Activated CD8-positive, alpha-beta memory T cell treated with anti-CD3 and anti-CD28 coated beads, Interleukin-2, amount 50 U/mL, for 24 hours (primary cell): ENCODE measurements around the gene PRR18.

ENCODE experiments used
- DNase-seq: peaks from one replicate; pipeline ENCODE4 v3.0.0-alpha.2; 2020; ENCODE audit errors: extremely low read depth

Gene PRR18

DNA sequence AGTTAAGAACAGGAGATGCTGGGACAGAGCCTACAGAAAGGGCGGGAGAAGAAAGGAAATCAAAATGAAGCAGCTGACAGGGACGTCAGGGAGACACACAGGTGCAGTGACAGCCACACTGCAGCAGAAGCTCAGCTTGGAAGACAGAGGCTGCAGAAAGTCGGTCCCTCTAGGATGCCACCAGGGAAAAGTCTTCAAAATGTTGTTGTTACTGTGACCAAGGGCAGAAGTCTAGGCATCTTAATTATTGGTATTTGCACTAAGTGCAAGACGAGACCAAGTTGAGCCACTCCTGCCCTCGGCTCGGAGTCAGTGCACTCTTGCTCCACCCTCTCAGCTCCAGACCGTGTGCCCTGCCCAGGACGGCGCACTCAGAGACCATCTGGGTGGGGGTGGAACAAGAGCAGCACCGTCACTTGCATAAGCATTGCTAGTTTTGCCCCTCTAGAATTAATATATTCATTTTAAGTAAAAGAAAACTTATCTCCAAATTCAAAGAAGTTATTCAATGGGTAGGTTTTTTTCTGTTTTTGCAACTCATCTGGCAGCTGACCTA, 2.6 kb downstream of the PRR18 start:
- DNase-seq: no peak

DNA sequence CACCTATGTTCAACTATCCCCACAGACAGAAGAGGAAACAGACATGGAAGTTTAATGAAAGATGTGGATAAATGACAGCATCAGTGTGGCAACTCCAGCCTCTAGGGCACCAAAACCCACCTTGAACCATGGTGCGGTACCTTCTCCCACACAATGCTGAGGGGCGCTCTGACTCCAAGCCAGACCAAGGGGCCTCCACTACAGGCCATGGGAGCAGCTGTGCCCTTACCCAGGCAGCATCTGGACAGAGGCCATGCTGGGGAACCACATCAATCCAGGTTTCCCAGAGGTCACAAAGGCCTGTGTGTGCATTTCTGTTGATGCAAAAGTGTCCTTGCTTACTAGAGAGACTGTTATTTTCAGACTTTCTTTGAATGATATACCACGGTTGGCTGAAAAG, 4.1 kb downstream of the PRR18 start:
- DNase-seq: no peak

DNA sequence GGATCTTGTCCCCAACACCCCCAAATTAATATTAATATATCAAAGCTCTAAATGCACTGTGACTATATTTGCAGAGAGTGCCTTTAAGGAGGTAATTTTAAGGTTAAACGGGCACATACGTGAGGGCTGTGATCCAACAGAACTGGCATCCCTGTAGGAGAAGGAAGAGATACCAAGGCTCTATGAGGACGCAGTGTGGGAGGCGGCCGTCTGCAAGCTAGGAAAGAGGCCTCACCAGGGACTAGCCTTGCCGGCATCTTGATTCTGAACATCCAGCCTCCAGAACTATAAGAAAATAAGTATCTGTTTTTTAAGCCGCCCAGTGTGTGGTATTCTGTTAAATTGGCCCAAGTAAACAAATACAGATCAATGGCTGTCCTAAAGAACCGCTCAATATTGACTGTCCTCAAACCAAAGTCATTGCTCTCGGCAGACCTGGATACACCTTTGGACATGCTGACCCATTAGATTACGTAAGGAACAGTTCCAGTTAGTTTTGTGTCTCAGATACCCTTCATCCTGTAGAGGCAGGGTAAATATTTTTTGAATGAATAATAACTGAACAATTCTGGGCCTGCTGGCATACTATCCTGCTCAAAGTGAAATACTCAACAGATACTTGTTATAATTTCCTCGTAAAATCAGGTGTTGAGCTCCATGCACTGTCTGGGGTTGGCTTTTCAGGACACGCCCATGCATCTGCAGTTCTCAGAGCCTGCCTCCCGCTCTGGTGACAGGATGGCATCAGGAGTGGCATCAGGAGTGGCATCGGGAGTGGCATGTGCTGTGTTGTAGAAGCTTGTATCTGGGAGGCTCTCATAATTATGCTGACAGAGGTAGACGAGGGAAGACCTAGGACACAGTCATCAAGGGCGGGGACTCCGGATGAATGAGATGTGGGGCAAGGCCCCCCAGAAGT, 6.3 kb downstream of the PRR18 start:
- DNase-seq: no peak

DNA sequence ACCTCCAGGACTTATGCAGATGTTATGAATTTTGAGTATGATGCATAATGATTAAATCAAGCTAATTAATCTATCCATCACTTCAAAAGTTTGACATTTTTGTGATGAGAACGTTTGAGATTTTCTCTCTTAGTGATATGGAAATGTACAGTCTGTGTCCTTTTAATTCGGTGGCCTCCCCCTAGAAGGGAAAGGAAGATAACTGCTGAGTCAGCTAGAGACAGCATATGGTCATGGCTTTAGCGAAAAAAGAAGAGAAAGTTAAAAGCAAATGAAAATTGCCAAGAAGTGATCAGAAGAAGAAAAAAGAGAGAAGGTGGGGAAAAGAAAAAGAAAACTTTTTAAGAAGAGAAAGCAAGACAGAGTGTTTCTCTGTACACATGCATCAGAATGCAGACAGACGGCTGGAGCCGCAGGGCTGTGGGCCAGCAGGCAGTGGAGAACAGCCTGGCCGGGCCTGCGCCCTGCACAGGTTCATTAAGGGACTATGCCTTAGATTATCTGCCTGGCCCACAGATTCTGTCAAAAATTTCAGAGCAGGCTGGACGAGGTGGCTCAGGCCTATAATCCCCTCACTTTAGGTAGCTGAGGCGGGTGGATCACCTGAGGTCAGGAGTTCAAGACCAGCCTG, 7.7 kb downstream of the PRR18 start:
- no peak for DNase-seq

DNA sequence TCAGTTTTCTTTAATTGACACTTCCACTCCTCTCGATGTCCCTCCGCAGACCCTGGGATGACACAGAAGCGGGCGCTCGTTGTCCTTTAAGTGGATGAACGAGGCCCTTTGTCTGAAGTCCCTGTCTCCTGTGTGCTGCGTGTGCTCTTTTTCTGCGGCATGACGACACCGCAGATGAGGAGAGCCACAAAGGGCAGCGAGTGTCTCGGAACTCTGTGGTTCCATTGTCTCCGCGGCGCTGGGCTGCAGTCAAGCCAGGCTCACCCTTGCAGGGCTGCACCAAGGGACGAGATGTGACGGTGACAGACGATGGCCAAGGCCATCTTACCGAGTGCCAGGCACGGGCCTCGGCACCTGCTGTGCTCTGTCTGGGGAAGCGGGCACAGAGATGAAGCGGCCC, 10.6 kb downstream of the PRR18 start:
- DNase-seq: no peak

DNA sequence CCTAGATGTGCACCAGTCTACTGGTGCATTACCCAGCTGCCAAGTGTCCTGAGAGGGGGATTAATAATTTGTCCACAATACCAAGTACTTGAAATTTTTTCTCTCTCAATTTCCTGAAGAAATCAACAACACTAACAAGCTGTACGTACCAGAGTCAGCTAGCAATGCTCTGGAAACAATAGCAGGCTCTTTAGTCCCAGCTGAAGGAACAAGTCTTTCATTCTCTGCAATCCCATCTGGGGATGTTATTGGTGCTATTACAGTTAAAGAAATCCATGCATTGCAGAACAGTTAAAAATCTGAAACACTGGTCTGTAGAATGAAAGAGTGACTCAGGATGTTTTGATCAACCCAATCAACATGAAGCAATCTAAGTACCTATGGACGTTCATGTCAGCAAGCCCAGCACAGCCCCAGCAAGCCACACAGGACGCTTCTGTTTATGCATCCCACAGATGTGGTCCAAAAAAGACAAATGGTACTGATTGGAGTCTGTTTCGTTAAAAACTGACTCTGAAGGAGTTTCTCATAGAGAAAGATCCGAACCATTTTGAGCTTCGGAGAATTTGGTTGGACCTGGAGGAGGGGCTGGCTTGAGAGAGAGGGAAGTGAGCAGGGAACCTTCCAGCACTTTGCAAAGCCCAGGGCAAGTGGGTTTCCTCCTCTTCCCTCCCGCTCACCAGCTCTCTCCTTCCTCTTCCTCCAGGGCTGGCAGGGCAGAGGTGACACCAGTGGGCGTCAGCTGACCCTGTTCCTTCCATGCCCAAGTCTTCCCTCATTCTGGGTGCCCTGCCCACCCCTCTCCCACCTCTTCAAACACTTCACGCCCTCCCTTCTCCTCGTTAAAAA, 11.9 kb downstream of the PRR18 start:
- DNase-seq: no peak

DNA sequence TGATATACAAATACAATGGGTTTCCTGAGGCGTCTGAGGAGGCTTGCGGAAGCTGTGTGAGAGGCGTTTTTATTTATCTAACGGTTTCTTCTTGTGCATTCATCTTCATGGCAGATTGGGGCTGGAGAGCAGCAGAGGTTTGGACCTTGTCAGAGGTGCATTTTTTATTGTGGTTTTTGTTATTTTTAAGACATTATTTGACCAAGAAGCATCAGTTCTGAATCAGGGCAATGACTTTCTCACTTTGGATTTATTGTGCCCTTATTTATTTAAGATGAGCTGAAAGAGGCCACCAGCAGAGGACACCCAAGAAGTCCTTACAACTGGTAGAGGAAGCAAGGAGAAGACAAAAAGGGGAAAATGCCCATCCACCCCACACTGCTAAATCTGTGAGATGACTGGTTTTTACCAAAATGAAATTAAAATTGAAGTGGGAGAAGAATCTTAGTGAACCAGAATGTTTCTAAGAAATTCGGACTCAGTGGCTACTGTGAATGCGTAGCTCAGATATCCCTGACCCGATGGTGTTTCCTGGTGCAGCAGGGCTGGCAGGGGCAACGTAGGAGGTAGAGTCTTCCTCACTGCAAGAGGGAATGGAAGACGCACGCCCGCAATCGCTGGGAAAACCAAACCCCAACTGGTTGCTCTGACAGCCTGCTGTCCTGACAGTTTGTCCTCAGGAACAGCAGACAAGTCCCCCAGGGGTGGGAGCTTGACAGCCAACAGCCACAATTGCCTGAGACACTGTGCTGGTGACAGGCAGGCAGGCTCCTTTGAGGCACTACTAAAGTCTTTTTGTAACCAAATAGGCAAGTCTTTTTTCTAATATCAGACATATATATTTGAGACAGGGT, 14.2 kb downstream of the PRR18 start:
- DNase-seq: no peak

DNA sequence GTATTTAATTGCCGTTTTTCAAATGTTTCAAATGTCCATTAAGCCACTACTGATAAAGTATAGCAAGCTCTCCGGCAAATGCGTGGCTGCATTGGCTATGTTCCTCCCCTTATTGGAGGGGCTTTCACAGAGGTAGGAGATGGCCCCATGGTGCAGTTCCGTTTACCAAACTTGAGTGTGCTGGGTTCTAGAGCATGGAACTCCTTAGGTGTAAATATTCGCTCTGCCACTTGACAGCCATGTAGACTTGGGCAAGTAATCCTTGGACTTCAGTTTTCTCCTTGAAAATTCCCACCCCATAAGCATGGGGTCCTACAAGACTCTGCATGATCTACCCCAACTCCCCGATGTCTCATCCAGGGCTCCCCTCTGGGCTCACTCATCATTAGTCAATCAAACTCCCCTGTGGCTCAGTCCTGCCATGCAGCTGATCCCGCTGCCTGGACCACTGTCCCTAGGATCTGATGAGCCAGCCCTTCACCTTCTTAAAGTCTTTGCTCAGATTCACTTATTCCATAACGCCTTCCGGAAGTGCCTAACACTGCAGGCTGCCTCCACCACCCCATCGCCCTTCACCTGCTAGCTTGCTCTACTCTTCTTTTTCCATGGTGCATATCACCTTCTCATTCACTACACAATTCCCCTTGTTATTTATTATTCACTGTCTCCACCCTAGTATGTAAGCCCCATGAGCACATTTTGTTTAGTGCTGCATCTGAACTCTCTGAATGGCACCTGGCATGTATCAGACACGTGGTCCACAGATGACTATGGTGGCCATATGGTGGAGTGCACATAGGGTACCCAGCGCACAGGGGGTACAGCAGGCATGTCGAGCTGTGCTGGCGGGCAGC, 18.8 kb downstream of the PRR18 start:
- no peak for DNase-seq

DNA sequence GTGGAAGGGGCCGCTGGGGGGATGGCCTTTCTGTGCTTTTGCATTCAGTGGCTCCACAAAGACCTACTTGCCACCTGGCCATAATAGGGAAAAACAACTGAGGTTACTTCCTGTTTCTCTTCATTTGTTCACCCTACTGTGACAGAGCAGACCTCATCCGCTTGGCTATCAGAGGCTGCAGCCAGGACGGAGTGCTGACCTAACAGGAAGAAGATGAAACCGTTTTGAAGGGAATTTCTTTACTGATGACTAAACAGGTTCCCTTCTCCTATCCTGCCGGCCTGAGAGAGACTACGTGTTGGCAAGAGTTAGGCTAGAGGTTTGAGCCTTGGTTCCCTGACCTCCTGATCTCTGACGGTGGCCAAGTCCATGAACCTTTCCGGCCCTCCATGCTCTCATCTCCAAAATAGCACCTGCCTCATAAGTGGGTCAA, 21.3 kb downstream of the PRR18 start:
- DNase-seq: no peak

DNA sequence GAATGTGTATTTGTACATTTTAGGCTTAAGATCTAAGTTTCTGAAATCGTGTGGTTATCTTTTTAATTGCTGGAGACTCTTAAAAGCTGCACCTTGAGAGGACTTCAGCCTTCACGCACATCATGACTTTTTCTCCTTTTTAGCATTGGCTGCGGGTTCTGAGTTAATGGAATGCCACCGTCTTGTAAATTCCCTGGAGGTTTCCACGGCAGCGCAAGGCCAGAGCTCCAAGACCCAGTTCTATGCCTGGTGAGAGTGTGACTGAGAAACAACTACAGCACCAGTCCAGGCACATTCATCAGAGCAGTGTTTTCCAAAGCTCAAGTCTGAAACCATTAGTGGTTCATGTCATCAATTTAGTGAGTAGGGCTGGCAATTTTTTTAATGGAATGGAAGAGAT, 23.0 kb downstream of the PRR18 start:
- no peak for DNase-seq

DNA sequence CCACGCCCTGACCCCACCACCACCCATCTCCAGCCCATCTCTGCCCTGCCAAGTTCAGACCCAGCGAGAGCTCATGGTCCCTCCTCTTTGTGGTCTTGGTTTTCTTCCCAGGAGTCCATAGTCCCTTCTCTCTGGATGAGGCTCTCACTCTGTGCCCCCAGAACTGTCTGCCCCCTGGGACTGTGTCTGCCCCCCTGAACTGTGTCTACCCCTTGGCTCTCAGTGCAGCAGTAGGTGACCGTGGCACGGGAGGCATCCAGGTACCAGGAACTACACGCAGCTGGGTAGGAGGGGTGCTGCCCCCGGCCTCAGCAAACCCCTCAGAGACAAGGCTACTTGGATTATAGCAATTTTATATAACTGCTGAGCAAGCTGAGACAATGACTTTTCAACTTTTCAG, 23.6 kb downstream of the PRR18 start:
- DNase-seq: no peak

DNA sequence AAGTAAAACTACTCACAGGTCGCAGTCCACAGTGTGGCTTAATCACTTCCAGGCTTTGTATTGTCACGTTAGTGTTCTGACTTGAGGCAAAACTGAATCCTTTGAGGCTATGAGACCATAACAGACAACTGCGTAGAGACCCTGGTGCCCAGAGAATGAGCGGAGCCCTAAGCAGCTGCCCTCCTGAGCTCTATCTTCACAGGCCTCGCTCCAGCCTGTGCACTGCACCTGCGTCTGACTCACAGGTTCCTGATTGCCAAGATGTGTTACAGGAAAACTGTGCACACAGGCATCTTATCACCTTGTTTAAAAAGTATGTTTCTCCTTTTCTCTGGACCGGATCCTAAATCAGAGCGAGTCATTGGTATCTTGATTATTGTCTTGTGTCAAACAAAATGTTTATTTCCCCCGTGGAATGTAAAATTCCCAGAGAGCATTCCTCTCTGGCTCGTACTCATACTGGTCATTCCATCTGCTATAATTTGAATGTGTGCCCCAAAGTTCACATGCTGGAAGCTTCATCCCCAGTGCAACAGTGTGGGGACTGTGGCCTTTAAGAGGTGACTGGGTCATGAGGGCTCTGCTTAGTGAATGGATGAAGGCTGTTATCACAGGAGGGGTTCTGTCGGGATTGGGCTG, 25.7 kb downstream of the PRR18 start:
- no peak for DNase-seq

DNA sequence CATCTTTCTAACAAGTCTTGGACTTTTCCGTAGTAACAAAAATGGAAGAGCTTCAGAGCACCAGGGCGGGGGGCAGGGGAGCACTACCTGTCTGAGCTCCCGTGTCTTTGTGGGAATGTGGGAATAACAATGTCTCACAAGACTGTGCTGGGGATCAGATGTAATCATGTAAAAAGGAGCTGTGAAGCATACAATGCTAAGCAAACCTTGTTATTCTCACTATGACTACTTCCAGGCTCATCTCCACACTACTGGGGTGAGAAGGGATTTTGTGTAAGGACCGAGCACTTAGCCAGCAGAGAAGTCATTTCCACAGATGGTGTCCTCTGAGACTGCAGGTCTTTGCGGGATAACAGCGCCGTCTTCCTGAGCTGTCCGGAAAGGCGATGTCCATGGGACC, 27.1 kb downstream of the PRR18 start:
- DNase-seq: no peak

DNA sequence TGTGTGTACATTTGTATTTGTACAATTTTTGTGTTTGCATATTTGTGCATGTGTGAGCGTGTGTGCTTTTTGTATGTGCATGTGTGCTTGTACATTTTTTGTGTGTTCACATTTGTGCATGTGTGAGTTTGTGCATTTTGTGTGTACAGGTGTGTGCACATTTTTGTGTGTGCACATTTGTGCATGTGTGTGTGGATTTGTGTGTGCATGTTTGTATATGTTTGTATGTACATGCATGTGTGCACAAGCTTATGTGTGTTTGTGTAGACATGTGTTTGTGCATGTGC, 28.9 kb downstream of the PRR18 start:
- no peak for DNase-seq

DNA sequence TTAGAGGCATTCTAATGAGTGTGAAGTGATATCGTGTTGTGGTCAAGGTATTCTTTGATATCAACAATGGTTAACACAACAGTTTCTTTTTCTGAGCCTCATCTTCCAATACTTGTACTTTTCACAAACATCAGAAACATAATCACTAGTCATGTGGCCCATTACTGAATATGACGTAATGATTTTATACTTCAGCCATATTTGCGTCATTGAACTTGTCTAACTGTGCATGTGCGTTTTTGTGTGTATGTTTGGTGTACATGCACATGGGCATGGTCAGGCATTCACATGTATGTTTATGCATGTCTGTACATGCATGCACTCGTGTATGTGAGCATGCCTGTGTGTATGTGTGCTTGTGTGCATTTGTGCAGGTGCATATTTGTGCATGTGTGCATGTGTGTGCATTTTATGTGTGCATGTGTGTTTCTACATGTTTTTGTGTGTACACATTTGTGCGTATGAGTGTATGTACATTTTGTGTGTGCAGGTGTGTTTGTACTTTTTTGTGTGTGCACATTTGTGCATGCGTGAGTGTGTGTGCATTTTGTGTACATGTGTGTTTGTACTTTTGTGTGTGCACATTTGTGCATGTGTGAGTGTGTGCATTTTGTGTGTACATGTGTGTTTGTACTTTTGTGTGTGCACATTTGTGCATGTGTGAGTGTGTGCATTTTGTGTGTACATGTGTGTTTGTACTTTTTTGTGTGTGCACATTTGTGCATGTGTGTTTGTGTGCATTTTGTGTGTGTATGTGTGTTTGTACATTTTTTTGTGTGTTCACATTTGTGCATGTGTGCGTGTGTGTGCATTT, 29.4 kb downstream of the PRR18 start:
- DNase-seq: no peak

DNA sequence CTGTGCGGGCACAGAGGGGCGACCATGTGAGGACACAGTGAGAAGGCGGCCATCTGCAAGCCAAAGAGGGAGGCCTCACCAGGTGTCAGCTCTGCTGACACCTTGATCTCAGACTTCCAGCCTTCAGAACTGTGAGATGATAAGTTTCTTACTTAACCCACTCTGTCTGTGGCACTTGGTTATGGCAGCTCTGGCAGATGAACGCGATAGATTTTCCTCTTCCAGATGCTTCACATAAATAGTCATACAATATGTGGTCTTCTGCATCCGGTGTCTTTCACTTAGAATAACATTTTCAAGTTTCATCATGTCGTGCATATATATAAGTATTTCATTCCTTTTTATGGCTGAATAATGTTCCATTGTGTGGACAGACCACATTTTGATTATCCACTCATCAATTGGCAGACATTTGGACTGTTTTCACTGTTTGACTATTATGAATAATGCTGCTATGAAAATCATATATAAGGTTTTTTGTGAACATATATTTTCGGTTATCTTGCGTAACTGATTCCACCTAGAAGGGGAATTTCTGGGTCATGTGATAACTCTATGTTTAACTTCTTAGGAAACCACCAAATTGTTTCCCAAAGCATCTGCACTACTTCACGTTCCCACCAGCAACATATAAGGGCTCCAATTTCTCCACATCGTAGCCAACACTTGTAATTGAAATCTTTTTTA, 30.2 kb downstream of the PRR18 start:
- no peak for DNase-seq

DNA sequence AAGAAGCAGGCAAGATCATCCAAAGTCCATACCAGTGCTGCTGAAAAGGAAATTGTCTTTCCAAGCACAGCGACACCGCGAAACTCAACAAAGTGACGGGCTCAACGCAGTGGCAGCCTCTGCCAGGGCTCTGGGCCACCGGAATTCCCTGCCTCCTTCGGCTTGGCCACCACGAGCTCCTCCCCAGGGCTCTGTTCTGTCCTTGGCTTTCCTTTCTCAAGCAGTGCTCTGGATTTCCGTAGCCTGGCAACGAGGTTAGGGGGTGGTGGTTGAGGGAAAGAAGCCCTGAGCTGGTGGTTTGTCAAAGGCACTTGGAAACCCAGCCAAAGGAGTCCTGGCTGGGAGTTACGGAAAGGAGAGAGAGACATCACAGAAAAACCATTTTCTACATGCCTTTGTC, 31.2 kb downstream of the PRR18 start:
- no peak for DNase-seq

DNA sequence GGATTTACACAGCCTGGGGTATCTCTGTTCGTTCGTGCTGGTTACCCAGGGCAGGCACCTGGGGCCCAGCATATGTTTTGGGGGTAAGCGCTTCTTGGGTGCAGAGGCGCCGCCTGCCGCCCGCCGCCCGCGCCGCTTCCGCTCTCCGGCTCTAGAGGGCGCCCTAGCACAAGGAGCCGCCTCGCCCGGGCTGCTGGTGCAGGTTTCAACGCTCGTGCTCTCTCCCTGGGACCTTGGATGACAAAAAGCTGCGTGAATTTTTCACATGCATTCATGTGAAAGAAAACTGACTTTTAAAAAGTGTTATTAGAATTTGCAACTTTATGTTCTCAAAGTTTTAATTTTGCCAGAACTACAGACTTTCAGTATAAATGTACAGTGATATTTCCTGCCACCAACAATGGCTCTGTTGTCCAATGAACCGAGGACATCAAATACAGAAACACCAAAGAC, 32.5 kb downstream of the PRR18 start:
- peak; percentile 47 for DNase-seq
